MM.1S (cell line): ENCODE data around the gene DDX5.

Experiments used
- CTCF ChIP-seq: fragments of 300-600 bp; sonication (generic); IDR thresholded peaks from 2 replicates; pipeline ENCODE4 v1.5.1; 2016; ENCODE audit warnings: antibody characterized with exemption, low read length, mixed read lengths
- EZH2 ChIP-seq: fragments of 300-600 bp; sonication (generic); optimal IDR thresholded peaks from 2 replicates; pipeline ENCODE3; 2017; ENCODE audit warnings: low read depth, mild to moderate bottlenecking, antibody characterized with exemption, low read length, mixed read lengths

- no peak for TF ChIP-seq CTCF
- TF ChIP-seq EZH2, result no peak
These were observed 57.2 kb downstream of the DDX5 start, which contains the start of gene MILR1 for GRCh38 chr17:64448665-64449512.
